Stimulated activated CD4-positive, alpha-beta T cell treated with anti-CD3 and anti-CD28 coated beads, Interleukin-2, amount 100 ng/mL, for 4 hours (primary cell): ENCODE measurements around the gene ATXN1.
"Not testable (repeated sequence)": the region's sequence is repeated elsewhere in the genome, so short reads cannot be mapped to it uniquely, and the experiment has no call there.

Experiments
- DNase-seq: peaks from one replicate; pipeline ENCODE4 v3.0.0-alpha.2; 2020; ENCODE audit warnings: low read depth

ATXN1 gene

GRCh38 chr6:16614143-16614542 is 147.1 kb downstream of the ATXN1 start:
- DNase-seq: not testable (repeated sequence)

DNA sequence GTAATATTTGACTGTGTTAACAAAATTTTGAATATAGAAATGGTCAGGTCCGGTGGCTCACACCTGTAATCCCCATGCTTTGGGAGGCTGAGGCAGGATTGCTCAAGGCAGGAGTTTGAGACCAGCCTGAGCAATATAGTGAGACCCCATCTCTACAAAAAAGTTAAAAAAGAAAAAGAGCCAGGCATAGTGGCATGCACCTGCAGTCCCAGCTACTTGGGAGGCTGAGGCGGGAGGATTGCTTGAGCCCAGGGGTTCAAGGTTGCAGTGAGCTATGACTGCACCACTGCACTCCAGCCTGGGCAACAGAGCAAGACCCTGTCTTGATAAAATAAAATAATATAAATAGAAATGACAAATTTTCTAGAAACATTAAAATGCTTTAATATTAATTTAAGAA is 147.8 kb downstream of the ATXN1 start:
- DNase-seq: not testable (repeated sequence)

GRCh38 chr6:16608444-16608843 is 152.8 kb downstream of the ATXN1 start:
- DNase-seq: no peak

- no peak for DNase-seq
These were observed 159.2 kb downstream of the ATXN1 start for GRCh38 chr6:16602035-16602434.

DNA sequence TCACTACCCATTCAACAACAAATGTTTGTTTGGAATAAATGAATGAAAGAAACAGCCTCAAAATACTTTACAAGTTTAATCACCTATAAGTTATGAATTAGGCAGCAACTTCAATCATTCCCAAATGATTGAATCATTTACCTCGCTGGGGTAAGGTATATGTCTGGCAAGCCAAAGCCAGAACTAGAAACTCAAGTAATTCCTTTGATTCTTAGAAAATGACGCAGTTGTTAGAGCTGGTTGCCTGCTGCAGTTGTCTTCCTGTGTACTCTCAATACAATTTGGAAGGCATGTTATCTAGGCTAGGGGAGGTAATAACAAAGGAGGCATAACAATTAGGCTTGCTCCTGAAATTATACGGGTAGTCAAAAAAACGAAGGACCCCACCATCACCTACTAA is 160.6 kb downstream of the ATXN1 start:
- DNase-seq: no peak

DNA sequence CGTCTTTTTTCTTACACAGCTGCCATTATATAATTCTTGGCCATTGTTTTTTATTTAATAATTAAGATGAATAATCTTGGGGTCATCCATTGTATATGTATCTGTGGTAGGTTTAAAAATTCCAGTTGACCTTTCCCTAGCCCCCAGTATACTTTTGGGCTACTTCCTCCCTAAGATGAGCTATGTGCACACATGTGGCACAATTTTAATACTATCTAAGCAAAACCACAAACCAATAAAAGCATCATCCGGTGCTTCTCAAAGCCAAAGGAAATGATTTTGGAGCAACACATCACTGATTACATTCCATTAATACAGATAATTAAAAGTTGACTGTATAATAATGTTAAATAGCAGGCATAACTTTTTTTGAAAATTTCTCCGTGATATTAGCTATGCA is 161.2 kb downstream of the ATXN1 start:
- DNase-seq: no peak

DNA sequence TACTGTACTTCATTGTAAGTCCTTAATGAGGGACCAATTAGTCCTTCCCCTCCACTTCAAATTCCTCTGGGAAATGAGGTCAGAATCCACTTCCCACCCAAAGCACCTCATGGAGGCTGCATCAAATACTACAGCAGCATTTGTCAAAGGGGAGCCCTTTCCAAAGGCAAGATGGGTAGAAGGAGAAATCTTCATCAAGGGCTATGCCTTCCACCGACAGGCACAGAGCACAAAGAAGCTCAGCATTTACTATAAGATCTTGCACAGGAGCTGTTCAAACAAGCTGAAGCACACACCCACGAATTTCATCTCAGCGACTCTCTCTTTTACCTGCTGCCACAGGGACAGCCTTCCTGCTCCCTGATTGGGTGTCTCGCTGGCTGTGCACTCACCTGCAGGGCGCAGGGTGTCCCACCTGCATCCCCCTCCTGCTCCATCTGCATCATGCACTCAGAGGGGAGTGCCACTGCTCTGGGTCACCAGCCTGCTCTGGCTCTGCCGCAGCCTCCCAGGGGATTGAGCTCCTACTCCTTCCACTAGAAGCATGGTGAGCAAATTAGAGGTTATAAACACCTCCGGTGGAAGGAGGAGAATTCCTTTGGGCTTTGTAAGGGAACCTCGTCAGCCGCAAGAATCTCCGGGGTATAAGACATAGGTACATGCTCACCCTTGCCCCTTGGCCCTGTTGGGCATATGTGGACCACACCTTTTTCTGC is 164.5 kb downstream of the ATXN1 start:
- no peak for DNase-seq

DNA sequence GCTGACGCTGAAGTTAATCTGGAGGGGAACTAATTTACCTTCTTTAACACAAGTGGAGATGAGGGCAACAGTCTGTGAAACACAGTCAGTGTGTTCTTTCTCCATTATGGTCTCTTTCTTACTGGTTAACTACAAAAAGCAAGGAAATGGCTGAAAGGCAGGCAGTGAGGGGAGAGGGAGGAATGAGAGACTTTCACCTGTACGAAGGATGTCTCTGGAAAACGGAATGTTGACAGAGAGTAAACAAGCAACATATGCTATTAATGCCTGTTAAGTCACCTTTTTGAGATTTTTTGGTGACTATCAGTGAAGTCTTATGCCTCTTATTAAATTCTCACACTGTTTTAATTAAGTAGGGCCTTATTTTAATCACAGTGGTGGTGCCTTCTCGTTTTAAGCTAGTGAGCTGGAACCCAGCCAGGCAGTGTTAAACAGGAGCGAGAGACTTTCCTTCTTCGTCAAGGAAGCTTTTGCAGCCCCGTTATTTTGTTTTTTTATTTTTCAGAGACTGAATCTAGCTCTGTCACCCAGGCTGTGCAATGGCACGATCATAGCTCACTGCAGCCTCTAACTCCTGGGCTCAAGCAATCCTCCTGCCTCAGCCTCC is 165.6 kb downstream of the ATXN1 start:
- no peak for DNase-seq

DNA sequence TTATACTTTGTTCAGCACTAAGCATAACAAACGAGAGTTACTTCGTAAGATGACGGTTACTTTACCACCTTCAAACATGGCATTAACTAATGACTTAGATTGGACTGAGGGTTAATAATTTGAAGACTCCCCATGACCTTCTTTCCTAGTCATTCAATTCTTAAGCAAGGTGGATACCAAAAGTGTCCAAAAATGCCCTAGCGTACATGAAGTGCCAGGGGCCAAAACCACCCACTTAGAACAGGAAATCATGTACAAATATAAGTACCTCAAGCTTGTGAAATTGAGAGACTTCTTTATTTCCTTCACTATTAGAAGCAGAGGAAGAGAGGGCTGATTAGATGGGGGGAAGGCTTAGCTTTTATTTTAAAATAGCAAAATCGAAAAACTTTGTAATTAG is 166.4 kb downstream of the ATXN1 start:
- no peak for DNase-seq

DNA sequence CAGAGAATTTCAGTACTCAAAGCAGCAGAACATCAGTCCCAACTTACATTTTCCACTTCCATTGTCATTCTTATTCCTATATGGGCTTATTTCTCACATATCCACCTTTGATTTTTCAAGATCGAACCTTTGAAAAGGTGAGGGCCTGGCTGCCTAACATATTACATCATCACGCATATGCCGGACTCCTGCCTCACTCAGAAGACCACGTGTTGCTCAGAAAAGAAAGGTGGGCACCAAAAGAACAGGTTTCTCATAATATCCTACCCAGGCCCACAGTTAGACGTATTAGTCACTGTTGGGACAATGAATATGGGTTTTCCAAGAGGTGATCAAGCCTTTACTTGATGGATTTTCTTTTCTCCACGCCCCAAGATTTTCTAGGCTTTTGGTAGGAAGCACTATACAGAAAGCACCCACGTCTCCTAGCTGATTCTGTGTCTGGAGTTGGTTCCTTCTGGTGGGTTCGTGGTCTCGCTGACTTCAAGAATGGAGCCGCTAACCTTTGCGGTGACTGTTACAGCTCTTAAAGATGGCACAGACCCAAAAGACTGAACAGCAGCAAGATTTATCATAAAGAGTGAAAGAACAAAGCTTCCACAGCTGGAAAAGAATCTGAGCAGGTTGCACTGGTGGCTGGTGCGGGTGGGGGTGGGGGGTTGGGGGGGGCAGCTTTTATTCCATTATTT is 168.9 kb downstream of the ATXN1 start:
- no peak for DNase-seq

GRCh38 chr6:16591396-16592222 is 169.7 kb downstream of the ATXN1 start:
- no peak for DNase-seq

DNA sequence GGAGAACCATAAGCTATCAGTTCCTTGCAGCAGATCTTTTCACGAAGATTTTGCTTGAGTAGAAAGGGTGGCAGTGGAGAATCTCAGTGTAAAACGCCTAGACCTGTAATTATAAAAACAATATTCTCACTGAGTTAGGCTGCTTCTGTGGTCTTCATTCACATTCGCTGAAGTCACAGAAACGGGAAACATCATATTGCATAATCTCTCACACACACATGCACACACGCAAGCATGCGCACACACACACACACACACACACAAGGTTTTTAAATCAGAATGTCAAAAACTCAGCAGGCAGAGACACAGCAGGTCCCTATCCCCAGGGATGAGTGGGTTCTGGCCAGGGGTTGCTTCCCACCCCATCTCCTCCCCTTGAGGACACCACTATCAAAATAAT is 175.5 kb downstream of the ATXN1 start:
- DNase-seq: no peak

DNA sequence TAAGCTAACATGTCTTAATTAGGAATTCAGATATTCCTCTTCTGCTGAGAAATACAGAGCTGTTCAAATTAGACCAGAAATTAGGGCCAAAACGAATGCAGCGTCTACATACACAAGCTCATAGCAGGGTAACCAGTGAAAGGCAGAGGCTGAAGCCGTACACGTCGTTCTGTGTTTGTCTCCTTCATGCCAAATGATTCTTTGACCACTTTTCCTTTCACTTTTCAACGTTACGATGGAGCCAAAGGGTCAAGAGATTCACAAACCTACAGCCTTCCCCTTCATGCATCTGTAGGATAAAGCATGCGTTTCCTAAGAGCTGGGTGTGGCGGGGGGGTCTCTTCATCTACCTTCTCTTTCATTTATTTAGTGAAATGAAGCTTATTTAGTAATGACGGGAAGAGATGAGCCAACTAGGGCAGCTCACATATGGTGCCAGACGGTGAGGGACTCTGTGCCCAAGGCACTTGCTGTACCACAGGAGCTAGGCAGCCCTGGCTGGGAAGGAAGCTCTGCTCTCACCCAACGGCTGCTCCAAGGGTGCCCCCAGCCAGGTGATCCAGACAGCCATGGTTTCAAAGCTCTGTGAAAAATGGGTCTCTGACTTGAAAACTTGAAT is 178.0 kb downstream of the ATXN1 start:
- DNase-seq: no peak

GRCh38 chr6:16582446-16583143 is 178.7 kb downstream of the ATXN1 start:
- no peak for DNase-seq

- no peak for DNase-seq
These were observed 182.5 kb downstream of the ATXN1 start for GRCh38 chr6:16578695-16579285.

- DNase-seq: no peak
These were observed 184.6 kb downstream of the ATXN1 start for GRCh38 chr6:16576451-16577368.

- no peak for DNase-seq
These were observed 185.6 kb downstream of the ATXN1 start for GRCh38 chr6:16575655-16576054.

- DNase-seq: no peak
These were observed 188.3 kb downstream of the ATXN1 start for GRCh38 chr6:16572943-16573342.

GRCh38 chr6:16572317-16572716 is 188.9 kb downstream of the ATXN1 start:
- no peak for DNase-seq

DNA sequence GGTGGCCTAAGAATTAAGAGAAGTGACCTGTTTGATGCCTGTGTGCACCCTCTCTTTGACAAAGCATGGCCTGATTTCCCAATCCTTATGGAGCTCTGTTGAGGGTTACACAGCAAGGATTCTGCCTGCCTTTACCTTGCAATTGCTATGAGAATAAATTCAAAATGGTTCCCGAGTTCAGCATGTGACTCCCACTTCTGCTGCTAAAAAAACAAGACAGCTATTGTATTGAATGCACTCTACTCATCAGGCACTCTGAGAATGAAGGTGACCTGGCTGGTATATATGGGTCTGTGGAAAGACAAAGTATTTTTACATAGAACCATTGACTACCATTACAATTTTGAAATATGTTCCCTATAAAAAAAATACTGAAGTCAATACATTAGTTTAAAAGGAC is 190.3 kb downstream of the ATXN1 start:
- no peak for DNase-seq
